Keratinocyte (primary cell): ENCODE measurements around the gene ITCH. TPM values are rescaled to one million over a fixed set of nuclear protein-coding genes. Genes with fewer than 3 reads are reported as not detected.

Experiments
- DNase-seq: peaks from one replicate; pipeline ENCODE4 v3.0.0-alpha.2; 2011; ENCODE audit warnings: low read depth, missing footprints, low spot score
- FAIRE-seq: peaks from 2 replicates; lab custom pipeline; 2011; peaks lifted over from hg19 to GRCh38; lab: Jason Lieb, UNC
- H2AFZ ChIP-seq: 2 replicates; pipeline ENCODE4 v1.6.0; 2012; ENCODE audit warnings: low read length, control low read depth, inconsistent platforms; ENCODE audit not compliant: control insufficient read depth
- H3K27ac ChIP-seq: 2 replicates; pipeline ENCODE4 v1.5.1; 2011; ENCODE audit warnings: low read length; ENCODE audit not compliant: control insufficient read depth, insufficient read depth
- H3K27me3 ChIP-seq: 3 replicates; pipeline ENCODE4 v1.6.0; 2011; ENCODE audit warnings: low read length; ENCODE audit not compliant: control insufficient read depth, insufficient read depth; ENCODE audit errors: extremely low read depth
- H3K36me3 ChIP-seq, 2 experiments: 2 replicates in 1 of 2; 3 replicates in 1 of 2; pipeline ENCODE4 v1.5.1; 2011; ENCODE audit warnings: low read length in 2 of 2, mild to moderate bottlenecking in 1 of 2; ENCODE audit not compliant: control insufficient read depth in 2 of 2, insufficient read depth in 2 of 2; ENCODE audit errors: extremely low read depth in 1 of 2
- H3K4me1 ChIP-seq: 3 replicates; pipeline ENCODE4 v1.5.1; 2011; ENCODE audit warnings: low read length; ENCODE audit not compliant: control insufficient read depth, insufficient read depth; ENCODE audit errors: extremely low read depth
- H3K4me2 ChIP-seq: 3 replicates; pipeline ENCODE4 v1.6.0; 2011; ENCODE audit warnings: low read depth, low read length; ENCODE audit not compliant: control insufficient read depth, insufficient read depth; ENCODE audit errors: extremely low read depth
- H3K4me3 ChIP-seq, 3 experiments: fragments of 200-600 bp in 1 of 3; sonication (generic) in 1 of 3; 2 replicates in 2 of 3; 3 replicates in 1 of 3; pipeline ENCODE4 v1.5.1; 2011 to 2016; ENCODE audit warnings: low read length in 3 of 3, mild to moderate bottlenecking in 3 of 3, control low read depth in 2 of 3, inconsistent platforms in 1 of 3, low read depth in 1 of 3, mixed read lengths in 1 of 3, mixed run types in 1 of 3, moderate library complexity in 1 of 3; ENCODE audit not compliant: control insufficient read depth in 2 of 3, insufficient read depth in 2 of 3; ENCODE audit errors: extremely low read depth in 1 of 3
- H3K79me2 ChIP-seq: 2 replicates; pipeline ENCODE4 v1.6.0; 2012; ENCODE audit warnings: low read length; ENCODE audit not compliant: control insufficient read depth, insufficient read depth
- H3K9ac ChIP-seq: 3 replicates; pipeline ENCODE4 v1.6.0; 2011; ENCODE audit warnings: low read length; ENCODE audit not compliant: control insufficient read depth, insufficient read depth; ENCODE audit errors: extremely low read depth
- H3K9me1 ChIP-seq: 3 replicates; pipeline ENCODE4 v1.6.0; 2011; ENCODE audit warnings: low read length; ENCODE audit not compliant: control insufficient read depth, insufficient read depth; ENCODE audit errors: extremely low read depth
- H3K9me3 ChIP-seq: 2 replicates; pipeline ENCODE4 v1.5.1; 2012; ENCODE audit warnings: low read depth, low read length; ENCODE audit not compliant: control insufficient read depth
- H4K20me1 ChIP-seq: 3 replicates; pipeline ENCODE4 v1.6.0; 2011; ENCODE audit warnings: low read length; ENCODE audit not compliant: control insufficient read depth, insufficient read depth; ENCODE audit errors: extremely low read depth
- CTCF ChIP-seq, 3 experiments: IDR thresholded peaks in 1 of 3; conservative IDR thresholded peaks in 1 of 3; optimal IDR thresholded peaks in 1 of 3; 2 replicates in 2 of 3; 3 replicates in 1 of 3; pipeline versions ENCODE3 to v1.5.1; 2011; ENCODE audit warnings: low read length in 3 of 3, mild to moderate bottlenecking in 3 of 3, moderate library complexity in 2 of 3, control low read depth in 1 of 3, inconsistent platforms in 1 of 3; ENCODE audit not compliant: insufficient read depth in 2 of 3; ENCODE audit errors: extremely low read depth in 1 of 3
- EZH2 ChIP-seq: IDR thresholded peaks from one replicate; pipeline ENCODE4 v1.6.1; 2012; ENCODE audit warnings: inconsistent platforms, mild to moderate bottlenecking, low read length, moderate library complexity
- dilution Hi-C: fragments of 300-500 bp; cut with MboI; formaldehyde crosslinking; loops from one replicate; pipeline ENCODE4 v1.7.0; 2020; ENCODE audit warnings: low sequenced_read_pairs; ENCODE audit not compliant: extremely low pct_ligation_motif_present
- polyA plus RNA-seq, 5 experiments: library from polyadenylated mRNA; depleted of rRNA in 3 of 5; stranded (reverse) in 3 of 5; stranded (forward) in 1 of 5; unstranded in 1 of 5; fragments of >200 nt; gene quantifications; 1 replicate in 1 of 5; 2 replicates in 3 of 5; 3 replicates in 1 of 5; pipeline versions ENCODE4 v1.2.1 to v1.2.3, GENCODE V29; 2011 to 2012; ENCODE audit warnings: missing spikeins in 2 of 5, low read depth in 1 of 5, low replicate concordance in 1 of 5

The ITCH gene
- polyA plus RNA-seq, 1 donor (not counting 4 experiments of a cell fraction or from before 2014, with no cell fraction given): 42.5 TPM

DNA sequence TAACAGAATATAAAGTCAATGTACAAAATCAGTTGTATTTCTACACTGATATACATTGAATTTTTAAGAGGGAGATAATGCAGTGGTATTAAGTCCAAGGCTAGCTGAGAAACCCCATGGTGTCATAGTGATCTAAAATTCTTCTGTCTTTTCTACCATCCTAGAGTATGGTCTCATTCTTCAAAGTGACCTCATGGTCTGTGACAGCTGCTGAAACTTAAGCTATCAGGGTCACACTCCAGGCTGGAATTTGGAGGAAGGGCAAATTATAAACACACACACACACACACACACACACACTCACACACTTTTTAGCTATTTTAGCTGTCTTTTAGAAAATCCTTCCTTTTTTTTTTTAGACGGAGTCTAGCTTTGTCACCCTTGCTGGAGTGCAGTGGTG, 105.9 kb downstream of the ITCH start:
- H3K27ac ChIP-seq: no peak overlapping the region
- no peak overlapping the region for H2AFZ ChIP-seq
- H3K9ac ChIP-seq: no peak overlapping the region
- peaks cover 3% of the 10 kb centered on the region for H3K4me1 ChIP-seq
- no peak for FAIRE-seq
- peaks cover 6% of the 10 kb centered on the region for H4K20me1 ChIP-seq
- H3K9me1 ChIP-seq: no peaks in the 10 kb centered on the region
- no peak overlapping the region for H3K4me2 ChIP-seq
- TF ChIP-seq CTCF (optimal IDR thresholded peaks at IDR 0.05 in 1 of 3, IDR thresholded peaks at IDR 0.05 in 1 of 3, conservative IDR thresholded peaks at IDR 0.05 in 1 of 3; ENCODE audit: extremely low read depth in 1 of 3, insufficient read depth in 2 of 3, low read length in 3 of 3) (no peak), EZH2 (no peak)
- dilution Hi-C loops: no loop called here
- H3K4me3 ChIP-seq: no peak overlapping the region
- peaks cover 41% of the 10 kb centered on the region for H3K79me2 ChIP-seq
- peaks cover 11% of the 10 kb centered on the region in 2 experiments for H3K36me3 ChIP-seq
- H3K27me3 ChIP-seq: no peaks in the 10 kb centered on the region
- DNase-seq: no peak
- H3K9me3 ChIP-seq: no peaks in the 10 kb centered on the region

- H3K27me3 ChIP-seq: no peaks in the 10 kb centered on the region
- H2AFZ ChIP-seq: no peak overlapping the region
- H3K9me1 ChIP-seq: no peaks in the 10 kb centered on the region
- H3K36me3 ChIP-seq: peaks cover 9 to 11% of the 10 kb centered on the region in 2 experiments
- H3K9me3 ChIP-seq: no peaks in the 10 kb centered on the region
- no peak for FAIRE-seq
- no peak overlapping the region for H3K4me2 ChIP-seq
- no peak for DNase-seq
- H3K9ac ChIP-seq: no peak overlapping the region
- H3K27ac ChIP-seq: no peak overlapping the region
- no peak for TF ChIP-seq EZH2
- TF ChIP-seq CTCF (optimal IDR thresholded peaks at IDR 0.05 in 1 of 3, IDR thresholded peaks at IDR 0.05 in 1 of 3, conservative IDR thresholded peaks at IDR 0.05 in 1 of 3; ENCODE audit: extremely low read depth in 1 of 3, insufficient read depth in 2 of 3, low read length in 3 of 3): no peak
- dilution Hi-C loops: no loop called here
- H3K79me2 ChIP-seq: peaks cover 19% of the 10 kb centered on the region
- peaks cover 3% of the 10 kb centered on the region for H3K4me1 ChIP-seq
- H4K20me1 ChIP-seq: peaks cover 6% of the 10 kb centered on the region
- no peak overlapping the region for H3K4me3 ChIP-seq
Observed at GRCh38 chr20:34472246-34472925, 109.3 kb downstream of the ITCH start.
